CD1c-positive myeloid dendritic cell (primary cell): ENCODE measurements around the gene TNN.

Experiments
- DNase-seq: peaks from one replicate; pipeline ENCODE4 v3.0.0-alpha.2; 2016; ENCODE audit errors: extremely low spot score

TNN gene

GRCh38 chr1:175147569-175147968, 79.9 kb downstream of the TNN start:
- no peak for DNase-seq

- no peak for DNase-seq
Observed at GRCh38 chr1:175148068-175148467, 80.4 kb downstream of the TNN start.

- DNase-seq: no peak
Observed at GRCh38 chr1:175150596-175151319, 83.1 kb downstream of the TNN start.

GRCh38 chr1:175152006-175152652, 84.5 kb downstream of the TNN start:
- DNase-seq: peak; percentile 74

- DNase-seq: peak; percentile 74
Observed at GRCh38 chr1:175154629-175155472, 87.2 kb downstream of the TNN start.

GRCh38 chr1:175155473-175155856, 87.8 kb downstream of the TNN start:
- DNase-seq: no peak

GRCh38 chr1:175155936-175156335, 88.3 kb downstream of the TNN start:
- no peak for DNase-seq

- no peak for DNase-seq
Observed at GRCh38 chr1:175157200-175157599, 89.6 kb downstream of the TNN start.

GRCh38 chr1:175158170-175158591, 90.5 kb downstream of the TNN start:
- DNase-seq: no peak

GRCh38 chr1:175162955-175163354, 95.3 kb downstream of the TNN start:
- DNase-seq: no peak

- DNase-seq: no peak
Observed at GRCh38 chr1:175163702-175164101, 96.1 kb downstream of the TNN start.

- DNase-seq: no peak
Observed at GRCh38 chr1:175164751-175165150, 97.1 kb downstream of the TNN start.

- DNase-seq: no peak
Observed at GRCh38 chr1:175166746-175167145, 99.1 kb downstream of the TNN start.

GRCh38 chr1:175167861-175168260, 100.2 kb downstream of the TNN start:
- DNase-seq: no peak

- no peak for DNase-seq
Observed at GRCh38 chr1:175168782-175169181, 101.1 kb downstream of the TNN start.

- no peak for DNase-seq
Observed at GRCh38 chr1:175169286-175170018, 101.8 kb downstream of the TNN start.

- no peak for DNase-seq
Observed at GRCh38 chr1:175171036-175171913, 103.6 kb downstream of the TNN start.

- DNase-seq: no peak
Observed at GRCh38 chr1:175172503-175172902, 104.9 kb downstream of the TNN start.

- no peak for DNase-seq
Observed at GRCh38 chr1:175173531-175173930, 105.9 kb downstream of the TNN start.

GRCh38 chr1:175174309-175175102, 106.9 kb downstream of the TNN start:
- DNase-seq: no peak
